Smooth muscle cell (in vitro differentiated cells): ENCODE data around the gene PCTP. TPM values are rescaled to one million over a fixed set of nuclear protein-coding genes. Genes with fewer than 3 reads are reported as not detected.

Experiments used
- DNase-seq: peaks from one replicate; lab custom pipeline; 2025; ENCODE audit not compliant: unreplicated experiment; lab: John Stamatoyannopoulos, UW
- H2AFZ ChIP-seq: fragments of 200-600 bp; sonication (generic); 2 replicates; pipeline ENCODE4 v1.6.0; 2016; ENCODE audit warnings: antibody characterized with exemption, low read depth, mild to moderate bottlenecking
- H3F3A ChIP-seq: fragments of 200-600 bp; sonication (generic); 2 replicates; pipeline ENCODE4 v1.6.0; 2017; ENCODE audit warnings: antibody characterized with exemption, low read depth
- H3K27ac ChIP-seq: fragments of 200-600 bp; sonication (generic); 2 replicates; pipeline ENCODE4 v1.5.1; 2016; ENCODE audit warnings: low read depth, mild to moderate bottlenecking
- H3K27me3 ChIP-seq: fragments of 200-600 bp; sonication (generic); 2 replicates; pipeline ENCODE4 v1.6.1; 2016; ENCODE audit warnings: low read depth, mild to moderate bottlenecking
- H3K36me3 ChIP-seq: fragments of 200-600 bp; sonication (generic); 2 replicates; pipeline ENCODE4 v1.5.1; 2016; ENCODE audit warnings: low read depth
- H3K4me1 ChIP-seq: fragments of 200-600 bp; sonication (generic); 2 replicates; pipeline ENCODE4 v1.5.1; 2016; ENCODE audit warnings: low read depth
- H3K4me2 ChIP-seq: fragments of 200-600 bp; sonication (generic); 2 replicates; pipeline ENCODE4 v1.6.0; 2016; ENCODE audit warnings: mild to moderate bottlenecking
- H3K4me3 ChIP-seq: fragments of 200-600 bp; sonication (generic); 2 replicates; pipeline ENCODE4 v1.5.1; 2016; ENCODE audit warnings: mild to moderate bottlenecking
- H3K79me2 ChIP-seq: fragments of 200-600 bp; sonication (generic); 2 replicates; pipeline ENCODE4 v1.6.0; 2016; ENCODE audit warnings: low read depth, mild to moderate bottlenecking
- H3K9ac ChIP-seq: fragments of 200-600 bp; sonication (generic); 2 replicates; pipeline ENCODE4 v1.6.0; 2016; ENCODE audit warnings: low read depth
- H3K9me3 ChIP-seq: fragments of 200-600 bp; sonication (generic); replicated peaks from 2 replicates; pipeline ENCODE4 v1.5.1; 2016; ENCODE audit warnings: low read depth
- H4K20me1 ChIP-seq: fragments of 200-600 bp; sonication (generic); 2 replicates; pipeline ENCODE4 v1.6.0; 2016; ENCODE audit warnings: low read depth
- CTCF ChIP-seq: fragments of 200-600 bp; sonication (generic); IDR thresholded peaks from 2 replicates; pipeline ENCODE4 v1.5.1; 2017; ENCODE audit warnings: borderline replicate concordance, mild to moderate bottlenecking, antibody characterized with exemption; ENCODE audit not compliant: insufficient read depth, poor library complexity, severe bottlenecking
- WGBS: methylation state at CpG from one replicate; pipeline ENCODE4 v1.1.7; 2016; ENCODE audit warnings: low lambda C conversion rate; 5-methylcytosine and 5-hydroxymethylcytosine counted together
- polyA plus RNA-seq: library from polyadenylated mRNA; unstranded; fragments of >200 nt; fragmentation: Nextera tagmentation; extraction: Ambion mirVana; gene quantifications from 2 replicates; pipeline ENCODE4 v1.2.1, GENCODE V29; 2016
- total RNA-seq: library from RNA; depleted of rRNA; stranded (reverse); fragments of >200 nt; gene quantifications from 2 replicates; pipeline ENCODE4 v1.2.3, GENCODE V29; 2014

Gene PCTP
- total and polyA plus RNA-seq, 2 experiments from 2014 or later, result 14.4 to 15.1 TPM

DNA sequence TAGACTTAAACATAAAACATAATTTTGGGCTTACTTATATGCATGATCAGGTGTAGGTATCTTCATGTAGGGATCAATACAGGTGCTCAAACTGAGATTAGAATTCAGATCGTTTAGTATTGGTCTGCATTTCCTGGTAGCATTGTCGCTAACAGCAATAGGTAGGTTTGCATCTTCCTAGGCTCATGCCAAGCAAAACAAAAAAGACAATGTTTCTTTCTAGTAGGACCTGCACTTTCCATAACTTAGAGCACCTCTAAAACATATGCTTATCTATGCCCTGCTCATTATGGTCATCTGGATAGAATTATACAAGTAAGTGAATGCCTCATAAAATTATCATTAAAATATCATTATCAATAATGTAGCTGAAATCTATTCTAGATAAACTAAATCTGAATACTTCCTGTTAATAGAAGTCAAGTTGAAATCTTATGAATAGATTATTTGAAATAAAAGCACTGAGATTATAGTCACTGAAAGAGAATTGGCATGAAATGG is 26.7 kb downstream of the PCTP start:
- Histone ChIP-seq H2AFZ (no peak overlapping the region), H3K36me3 (no peaks in the 10 kb centered on the region), H3K27ac (no peak overlapping the region), H3K79me2 (no peaks in the 10 kb centered on the region), H3K4me3 (no peak overlapping the region), H3K9ac (no peak overlapping the region), H4K20me1 (no peaks in the 10 kb centered on the region), H3F3A (peaks cover 4% of the 10 kb centered on the region), H3K4me2 (no peak overlapping the region), H3K4me1 (peaks cover 5% of the 10 kb centered on the region), H3K9me3 (no peaks in the 10 kb centered on the region), H3K27me3 (no peaks in the 10 kb centered on the region)
- DNase-seq, result no peak
- WGBS, result 98% methylated on average over 2 of the region's 2 CpGs
- TF ChIP-seq CTCF, result no peak

DNA sequence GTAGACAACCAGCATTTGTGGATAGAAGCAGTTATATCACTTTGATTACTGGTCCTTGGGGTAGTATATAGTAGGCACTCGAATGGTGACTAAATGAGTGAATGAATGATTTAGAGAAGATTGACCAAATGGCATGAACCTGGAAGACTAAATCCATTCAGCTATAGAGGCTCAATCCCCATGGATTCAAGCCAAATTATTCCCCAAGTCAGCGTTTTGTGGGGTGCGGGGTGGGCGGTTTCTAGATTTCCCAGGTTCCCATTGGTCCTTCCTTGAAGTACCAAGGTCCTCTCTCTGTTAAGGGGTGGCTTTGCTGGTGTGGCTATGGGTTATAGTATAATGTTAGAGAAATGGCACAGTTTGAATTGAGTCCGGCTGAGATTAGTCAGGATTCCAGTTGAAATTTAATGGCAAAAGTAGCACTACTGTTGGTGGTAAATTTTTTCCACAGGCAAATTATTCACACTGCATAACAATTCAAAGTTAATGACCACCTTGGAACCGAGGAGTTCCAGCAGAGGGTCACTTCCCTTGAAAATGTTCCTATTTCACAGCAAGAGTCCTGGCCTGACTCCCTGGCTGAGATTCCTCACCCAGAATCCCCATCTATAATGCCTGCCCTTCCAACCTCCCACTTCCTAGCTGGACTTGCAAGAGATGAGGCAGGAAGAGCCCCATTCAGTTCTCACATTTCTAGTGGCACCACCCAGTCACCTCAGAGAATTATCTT is 27.7 kb downstream of the PCTP start:
- Histone ChIP-seq H3K79me2 (no peaks in the 10 kb centered on the region), H4K20me1 (no peaks in the 10 kb centered on the region), H3K27me3 (no peaks in the 10 kb centered on the region), H2AFZ (no peak overlapping the region), H3K4me3 (no peak overlapping the region), H3K36me3 (no peaks in the 10 kb centered on the region), H3K27ac (no peak overlapping the region), H3K4me2 (no peak overlapping the region), H3K9me3 (no peaks in the 10 kb centered on the region), H3K9ac (no peak overlapping the region), H3K4me1 (peaks cover 5% of the 10 kb centered on the region), H3F3A (peaks cover 10% of the 10 kb centered on the region)
- DNase-seq, result no peak
- no peak for TF ChIP-seq CTCF
- 95% methylated on average over 6 of the region's 6 CpGs for WGBS

DNA sequence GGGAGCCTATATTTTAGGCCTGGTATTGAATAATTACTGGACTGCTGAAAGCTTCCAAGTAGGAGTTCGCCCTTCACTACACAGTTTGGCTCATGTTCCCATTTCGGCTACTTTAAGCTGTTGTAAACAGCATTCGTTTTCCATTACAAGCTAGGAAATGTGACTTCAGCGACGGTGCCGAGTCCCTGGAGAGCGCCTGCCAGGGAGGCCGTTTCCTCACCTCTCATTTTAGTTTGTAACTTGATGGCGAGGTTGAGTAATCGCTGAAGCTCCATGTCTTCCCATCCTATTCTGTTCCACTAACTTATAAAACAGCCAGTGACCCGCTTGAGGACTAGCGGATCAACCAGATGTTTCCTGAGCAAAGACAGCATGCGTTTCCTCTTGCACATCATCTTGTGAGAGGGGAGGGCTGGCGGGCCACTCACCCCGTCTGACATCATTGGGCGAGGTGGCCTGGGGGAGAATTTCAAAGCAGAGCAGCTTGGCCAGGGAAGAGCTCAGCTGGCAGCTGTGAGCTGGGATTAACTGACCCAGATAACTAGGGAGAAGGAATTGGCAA is 32.9 kb downstream of the PCTP start:
- DNase-seq, result peak; percentile 15
- H3K4me2 ChIP-seq, result peak overlapping the region; percentile 48
- no peaks in the 10 kb centered on the region for H3K27me3 ChIP-seq
- H3K36me3 ChIP-seq, result no peaks in the 10 kb centered on the region
- H3F3A ChIP-seq, result peaks cover 19% of the 10 kb centered on the region
- no peak overlapping the region for H2AFZ ChIP-seq
- H3K9me3 ChIP-seq, result no peaks in the 10 kb centered on the region
- H3K9ac ChIP-seq, result no peak overlapping the region
- no peak overlapping the region for H3K4me3 ChIP-seq
- 49% methylated on average over 16 of the region's 16 CpGs for WGBS
- H3K4me1 ChIP-seq, result no peaks in the 10 kb centered on the region
- no peaks in the 10 kb centered on the region for H3K79me2 ChIP-seq
- H3K27ac ChIP-seq, result peak overlapping the region; percentile 47
- TF ChIP-seq CTCF, result no peak
- no peaks in the 10 kb centered on the region for H4K20me1 ChIP-seq
